Endothelial cell of umbilical vein (primary cell): ENCODE measurements around the gene LNPEP.

Source experiments
- CTCF ChIP-seq, 2 donors: IDR thresholded peaks; 1 replicate in 1 of 2; 2 replicates in 1 of 2; pipeline ENCODE4 v1.5.1; 2011; ENCODE audit warnings: low read length in 2 of 2, mild to moderate bottlenecking in 2 of 2, moderate library complexity in 2 of 2, control low read depth in 1 of 2, inconsistent platforms in 1 of 2, low read depth in 1 of 2; ENCODE audit not compliant: insufficient read depth in 1 of 2; ENCODE audit errors: extremely low read depth in 1 of 2
- EZH2 ChIP-seq: IDR thresholded peaks from 2 replicates; pipeline ENCODE4 v1.6.1; 2012; ENCODE audit warnings: borderline replicate concordance, low read depth, mild to moderate bottlenecking, moderate library complexity, low read length, inconsistent platforms; ENCODE audit not compliant: severe bottlenecking
- TF ChIP-seq, protein P1 (sequence below): IDR thresholded peaks from 2 replicates; pipeline ENCODE4 v1.6.1; 2011; ENCODE audit not compliant: insufficient read depth, insufficient read length

- TF ChIP-seq CTCF (IDR thresholded peaks at IDR 0.05; ENCODE audit: extremely low read depth in 1 of 2, insufficient read depth in 1 of 2, low read depth in 1 of 2, low read length in 2 of 2) = no peak
- no peak for TF ChIP-seq EZH2
- TF ChIP-seq, protein P1, sequence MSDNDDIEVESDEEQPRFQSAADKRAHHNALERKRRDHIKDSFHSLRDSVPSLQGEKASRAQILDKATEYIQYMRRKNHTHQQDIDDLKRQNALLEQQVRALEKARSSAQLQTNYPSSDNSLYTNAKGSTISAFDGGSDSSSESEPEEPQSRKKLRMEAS = no peak
These were observed 57.9 kb downstream of the LNPEP start for GRCh38 chr5:96993760-96994159.
